Measurements from ENCODE around the gene ZNF277.

The ZNF277 gene

GRCh38 chr7:112266141-112266540 is 59.6 kb downstream of the ZNF277 start:
- Histone ChIP-seq H3K9me3 (ENCODE audit: severe bottlenecking) (no peaks in the 10 kb centered on the region), H3K36me3 (ENCODE audit: low read depth) (no peaks in the 10 kb centered on the region), H3K27ac (ENCODE audit: poor library complexity, severe bottlenecking) (no peak overlapping the region), H3K4me1 (ENCODE audit: insufficient read depth, poor library complexity, severe bottlenecking) (peaks cover 11% of the 10 kb centered on the region), H3K4me3 (ENCODE audit: severe bottlenecking) (no peak overlapping the region), H3K27me3 (ENCODE audit: insufficient read depth, poor library complexity, severe bottlenecking) (no peaks in the 10 kb centered on the region)
- no peak for ATAC-seq (ENCODE audit: low read depth)
- no peak for DNase-seq (ENCODE audit: low spot score)
- TF ChIP-seq CTCF (IDR thresholded peaks at IDR 0.05; ENCODE audit: poor library complexity, severe bottlenecking) = no peak

GRCh38 chr7:112266595-112267270 is 60.2 kb downstream of the ZNF277 start:
- DNase-seq (ENCODE audit: low spot score) = no peak
- ATAC-seq (ENCODE audit: low read depth) = peak; percentile 93
- Histone ChIP-seq H3K27ac (ENCODE audit: poor library complexity, severe bottlenecking) (no peak overlapping the region), H3K36me3 (ENCODE audit: low read depth) (no peaks in the 10 kb centered on the region), H3K4me3 (ENCODE audit: severe bottlenecking) (no peak overlapping the region), H3K27me3 (ENCODE audit: insufficient read depth, poor library complexity, severe bottlenecking) (no peaks in the 10 kb centered on the region), H3K4me1 (ENCODE audit: insufficient read depth, poor library complexity, severe bottlenecking) (peaks cover 11% of the 10 kb centered on the region), H3K9me3 (ENCODE audit: severe bottlenecking) (no peaks in the 10 kb centered on the region)
- no peak for TF ChIP-seq CTCF (IDR thresholded peaks at IDR 0.05; ENCODE audit: poor library complexity, severe bottlenecking)

- ATAC-seq (ENCODE audit: low read depth) (no peak), DNase-seq (ENCODE audit: low spot score) (no peak)
- Histone ChIP-seq H3K36me3 (ENCODE audit: low read depth) (no peaks in the 10 kb centered on the region), H3K4me1 (ENCODE audit: insufficient read depth, poor library complexity, severe bottlenecking) (peaks cover 11% of the 10 kb centered on the region), H3K9me3 (ENCODE audit: severe bottlenecking) (no peaks in the 10 kb centered on the region), H3K27ac (ENCODE audit: poor library complexity, severe bottlenecking) (no peak overlapping the region), H3K4me3 (ENCODE audit: severe bottlenecking) (no peak overlapping the region), H3K27me3 (ENCODE audit: insufficient read depth, poor library complexity, severe bottlenecking) (no peaks in the 10 kb centered on the region)
- TF ChIP-seq CTCF (IDR thresholded peaks at IDR 0.05; ENCODE audit: poor library complexity, severe bottlenecking) = no peak
These were observed 61.6 kb downstream of the ZNF277 start for GRCh38 chr7:112267944-112268691.

GRCh38 chr7:112271162-112271561 is 64.7 kb downstream of the ZNF277 start:
- H3K9me3 ChIP-seq (ENCODE audit: severe bottlenecking) = no peaks in the 10 kb centered on the region
- H3K36me3 ChIP-seq (ENCODE audit: low read depth) = no peaks in the 10 kb centered on the region
- H3K4me3 ChIP-seq (ENCODE audit: severe bottlenecking) = no peak overlapping the region
- peaks cover 10% of the 10 kb centered on the region for H3K4me1 ChIP-seq (ENCODE audit: insufficient read depth, poor library complexity, severe bottlenecking)
- DNase-seq (ENCODE audit: low spot score) (no peak), ATAC-seq (ENCODE audit: low read depth) (no peak)
- no peak overlapping the region for H3K27ac ChIP-seq (ENCODE audit: poor library complexity, severe bottlenecking)
- H3K27me3 ChIP-seq (ENCODE audit: insufficient read depth, poor library complexity, severe bottlenecking) = no peaks in the 10 kb centered on the region
- no peak for TF ChIP-seq CTCF (IDR thresholded peaks at IDR 0.05; ENCODE audit: poor library complexity, severe bottlenecking)
